ENCODE results near the gene FSTL1.

FSTL1 gene

GRCh38 chr3:120440762-120441161 lies 10.0 kb downstream of the FSTL1 start:
- Histone ChIP-seq H3K27ac (ENCODE audit: insufficient read depth in 1 of 2, low read depth in 1 of 2, low read length in 2 of 2, poor library complexity in 1 of 2, severe bottlenecking in 2 of 2) (no peak overlapping the region), H3K4me3 (ENCODE audit: control insufficient read depth in 1 of 7, extremely low read depth in 1 of 7, insufficient read depth in 4 of 7, low read depth in 2 of 7, low read length in 6 of 7) (no peak overlapping the region), H3K36me3 (ENCODE audit: control insufficient read depth in 4 of 4, insufficient read depth in 4 of 4, low read length in 3 of 4) (peaks cover 0 to 2% (median 0%) of the 10 kb centered on the region in 4 experiments), H3K27me3 (replicated peaks in 2 of 5; ENCODE audit: control insufficient read depth in 4 of 5, insufficient read depth in 5 of 5, low read length in 4 of 5) (no peaks in the 10 kb centered on the region), H3K9me3 (ENCODE audit: control extremely low read depth in 1 of 5, control insufficient read depth in 4 of 5, insufficient read depth in 2 of 5, low read depth in 1 of 5, low read length in 4 of 5) (no peaks in the 10 kb centered on the region), H3K4me1 (ENCODE audit: control extremely low read depth in 1 of 4, control insufficient read depth in 4 of 4, insufficient read depth in 4 of 4, low read length in 3 of 4) (no peaks in the 10 kb centered on the region)
- ChIA-PET POLR2A (no interaction called here), CTCF (interaction anchor here (7.7 kb wide), 1 partner anchor 21 kb away, joined by 76 read pairs; no protein-coding TSS in a partner anchor)
- no peak for DNase-seq
- 89% methylated on average over 3 of the region's 3 CpGs for WGBS (ENCODE audit: insufficient coverage)

- Histone ChIP-seq H3K9me3 (ENCODE audit: control extremely low read depth in 1 of 5, control insufficient read depth in 4 of 5, insufficient read depth in 2 of 5, low read depth in 1 of 5, low read length in 4 of 5) (no peaks in the 10 kb centered on the region), H3K4me3 (ENCODE audit: control insufficient read depth in 1 of 7, extremely low read depth in 1 of 7, insufficient read depth in 4 of 7, low read depth in 2 of 7, low read length in 6 of 7) (no peak overlapping the region), H3K27me3 (replicated peaks in 2 of 5; ENCODE audit: control insufficient read depth in 4 of 5, insufficient read depth in 5 of 5, low read length in 4 of 5) (no peaks in the 10 kb centered on the region), H3K27ac (ENCODE audit: insufficient read depth in 1 of 2, low read depth in 1 of 2, low read length in 2 of 2, poor library complexity in 1 of 2, severe bottlenecking in 2 of 2) (no peak overlapping the region), H3K36me3 (ENCODE audit: control insufficient read depth in 4 of 4, insufficient read depth in 4 of 4, low read length in 3 of 4) (peaks cover 0 to 2% (median 0%) of the 10 kb centered on the region in 4 experiments), H3K4me1 (ENCODE audit: control extremely low read depth in 1 of 4, control insufficient read depth in 4 of 4, insufficient read depth in 4 of 4, low read length in 3 of 4) (peaks cover 0 to 5% (median 0%) of the 10 kb centered on the region in 4 experiments)
- POLR2A ChIA-PET: no interaction called here
- 97% methylated on average over 5 of the region's 5 CpGs for WGBS (ENCODE audit: insufficient coverage)
- CTCF ChIA-PET: interaction anchor here (0.7 to 1.4 kb wide), 2 partner anchors 19 to 22 kb away, joined by 3 to 4 read pairs; no protein-coding TSS in a partner anchor
- no peak for DNase-seq
Measured at GRCh38 chr3:120440001-120440703, 10.6 kb downstream of the FSTL1 start.

- Histone ChIP-seq H3K27me3 (replicated peaks in 2 of 5; ENCODE audit: control insufficient read depth in 4 of 5, insufficient read depth in 5 of 5, low read length in 4 of 5) (no peaks in the 10 kb centered on the region), H3K4me3 (ENCODE audit: control insufficient read depth in 1 of 7, extremely low read depth in 1 of 7, insufficient read depth in 4 of 7, low read depth in 2 of 7, low read length in 6 of 7) (no peak overlapping the region), H3K27ac (ENCODE audit: insufficient read depth in 1 of 2, low read depth in 1 of 2, low read length in 2 of 2, poor library complexity in 1 of 2, severe bottlenecking in 2 of 2) (no peak overlapping the region), H3K4me1 (ENCODE audit: control extremely low read depth in 1 of 4, control insufficient read depth in 4 of 4, insufficient read depth in 4 of 4, low read length in 3 of 4) (peaks cover 0 to 5% (median 0%) of the 10 kb centered on the region in 4 experiments), H3K9me3 (ENCODE audit: control extremely low read depth in 1 of 5, control insufficient read depth in 4 of 5, insufficient read depth in 2 of 5, low read depth in 1 of 5, low read length in 4 of 5) (no peaks in the 10 kb centered on the region), H3K36me3 (ENCODE audit: control insufficient read depth in 4 of 4, insufficient read depth in 4 of 4, low read length in 3 of 4) (peaks cover 0 to 2% (median 0%) of the 10 kb centered on the region in 4 experiments)
- ChIA-PET CTCF (interaction anchor here (1.4 kb wide), 1 partner anchor 21 kb away, joined by 4 read pairs; no protein-coding TSS in a partner anchor), POLR2A (no interaction called here)
- no peak for DNase-seq
- WGBS (ENCODE audit: insufficient coverage): 99% methylated on average over 10 of the region's 10 CpGs
Measured at GRCh38 chr3:120438665-120439370, 12.0 kb downstream of the FSTL1 start.

GRCh38 chr3:120438216-120438615 lies 12.6 kb downstream of the FSTL1 start:
- H3K27ac ChIP-seq (ENCODE audit: insufficient read depth in 1 of 2, low read depth in 1 of 2, low read length in 2 of 2, poor library complexity in 1 of 2, severe bottlenecking in 2 of 2): no peak overlapping the region
- POLR2A ChIA-PET: no interaction called here
- DNase-seq: no peak
- peaks cover 0 to 2% (median 0%) of the 10 kb centered on the region in 4 experiments for H3K36me3 ChIP-seq (ENCODE audit: control insufficient read depth in 4 of 4, insufficient read depth in 4 of 4, low read length in 3 of 4)
- peaks cover 0 to 5% (median 0%) of the 10 kb centered on the region in 4 experiments for H3K4me1 ChIP-seq (ENCODE audit: control extremely low read depth in 1 of 4, control insufficient read depth in 4 of 4, insufficient read depth in 4 of 4, low read length in 3 of 4)
- no peak overlapping the region for H3K4me3 ChIP-seq (ENCODE audit: control insufficient read depth in 1 of 7, extremely low read depth in 1 of 7, insufficient read depth in 4 of 7, low read depth in 2 of 7, low read length in 6 of 7)
- CTCF ChIA-PET: no interaction called here
- H3K9me3 ChIP-seq (ENCODE audit: control extremely low read depth in 1 of 5, control insufficient read depth in 4 of 5, insufficient read depth in 2 of 5, low read depth in 1 of 5, low read length in 4 of 5): no peaks in the 10 kb centered on the region
- no peaks in the 10 kb centered on the region for H3K27me3 ChIP-seq (replicated peaks in 2 of 5; ENCODE audit: control insufficient read depth in 4 of 5, insufficient read depth in 5 of 5, low read length in 4 of 5)
- 100% methylated on average over 4 of the region's 4 CpGs for WGBS (ENCODE audit: insufficient coverage)

- POLR2A ChIA-PET: no interaction called here
- peaks cover 0 to 5% (median 0%) of the 10 kb centered on the region in 4 experiments for H3K4me1 ChIP-seq (ENCODE audit: control extremely low read depth in 1 of 4, control insufficient read depth in 4 of 4, insufficient read depth in 4 of 4, low read length in 3 of 4)
Measured at GRCh38 chr3:120437559-120437958, 13.2 kb downstream of the FSTL1 start.

GRCh38 chr3:120436523-120437050 lies 14.2 kb downstream of the FSTL1 start:
- ChIA-PET POLR2A (no interaction called here), CTCF (interaction anchor here (0.7 to 1.2 kb wide), 2 partner anchors 19 to 28 kb away, joined by 3 to 5 read pairs; no protein-coding TSS in a partner anchor)
- Histone ChIP-seq H3K27me3 (replicated peaks in 2 of 5; ENCODE audit: control insufficient read depth in 4 of 5, insufficient read depth in 5 of 5, low read length in 4 of 5) (no peaks in the 10 kb centered on the region), H3K4me1 (ENCODE audit: control extremely low read depth in 1 of 4, control insufficient read depth in 4 of 4, insufficient read depth in 4 of 4, low read length in 3 of 4) (peaks cover 0 to 5% (median 0%) of the 10 kb centered on the region in 4 experiments), H3K4me3 (ENCODE audit: control insufficient read depth in 1 of 7, extremely low read depth in 1 of 7, insufficient read depth in 4 of 7, low read depth in 2 of 7, low read length in 6 of 7) (no peak overlapping the region), H3K9me3 (ENCODE audit: control extremely low read depth in 1 of 5, control insufficient read depth in 4 of 5, insufficient read depth in 2 of 5, low read depth in 1 of 5, low read length in 4 of 5) (no peaks in the 10 kb centered on the region), H3K27ac (ENCODE audit: insufficient read depth in 1 of 2, low read depth in 1 of 2, low read length in 2 of 2, poor library complexity in 1 of 2, severe bottlenecking in 2 of 2) (no peak overlapping the region), H3K36me3 (ENCODE audit: control insufficient read depth in 4 of 4, insufficient read depth in 4 of 4, low read length in 3 of 4) (peaks cover 0 to 2% (median 0%) of the 10 kb centered on the region in 4 experiments)
- WGBS (ENCODE audit: insufficient coverage): 100% methylated on average over 4 of the region's 4 CpGs
- DNase-seq: no peak

More at GRCh38 chr3:120437559-120437958, 13.2 kb downstream of the FSTL1 start:
- Histone ChIP-seq H3K27me3 (replicated peaks in 2 of 5; ENCODE audit: control insufficient read depth in 4 of 5, insufficient read depth in 5 of 5, low read length in 4 of 5) (no peaks in the 10 kb centered on the region), H3K27ac (ENCODE audit: insufficient read depth in 1 of 2, low read depth in 1 of 2, low read length in 2 of 2, poor library complexity in 1 of 2, severe bottlenecking in 2 of 2) (no peak overlapping the region), H3K4me3 (ENCODE audit: control insufficient read depth in 1 of 7, extremely low read depth in 1 of 7, insufficient read depth in 4 of 7, low read depth in 2 of 7, low read length in 6 of 7) (no peak overlapping the region), H3K9me3 (ENCODE audit: control extremely low read depth in 1 of 5, control insufficient read depth in 4 of 5, insufficient read depth in 2 of 5, low read depth in 1 of 5, low read length in 4 of 5) (no peaks in the 10 kb centered on the region), H3K36me3 (ENCODE audit: control insufficient read depth in 4 of 4, insufficient read depth in 4 of 4, low read length in 3 of 4) (peaks cover 0 to 2% (median 0%) of the 10 kb centered on the region in 4 experiments)
- CTCF ChIA-PET: interaction anchor here (1.2 kb wide), 1 partner anchor 20 kb away, joined by 5 read pairs; no protein-coding TSS in a partner anchor
- DNase-seq: no peak
- 100% methylated on average over 2 of the region's 2 CpGs for WGBS (ENCODE audit: insufficient coverage)

Data from common myeloid progenitor, CD34-positive (primary cell).